ENCODE data around the gene DCHS1. TPM values are rescaled to one million over a fixed set of nuclear protein-coding genes. Genes with fewer than 3 reads are reported as not detected.
A peak's percentile ranks its signal among the peaks of the same experiment; 100 is the strongest.

The DCHS1 gene
- total RNA-seq, 1 donor from 2014 or later = 22.7 TPM

DNA sequence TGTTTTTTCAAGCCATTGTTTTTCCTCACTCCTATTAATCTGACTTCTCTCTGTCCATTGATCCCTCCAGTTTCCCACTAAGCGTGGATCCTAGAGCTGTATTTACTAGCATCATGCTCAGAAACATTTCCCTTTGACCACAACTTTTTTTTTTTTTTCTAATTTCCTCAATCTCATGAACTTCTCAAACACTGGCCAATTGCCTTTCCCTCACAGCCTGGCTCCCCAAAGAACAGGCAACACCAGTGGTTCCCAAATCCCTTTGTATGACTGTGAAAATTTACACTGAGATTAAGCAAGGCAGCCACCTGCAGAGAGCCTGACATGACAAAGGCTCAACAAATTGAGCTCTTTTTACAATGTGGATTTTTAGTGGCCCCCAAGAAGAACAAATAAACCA, 35.0 kb downstream of the DCHS1 start:
- intact Hi-C loops (cut with DNase I) = no loop called here
- ATAC-seq (no peak), DNase-seq (ENCODE audit: low spot score) (no peak)

DNA sequence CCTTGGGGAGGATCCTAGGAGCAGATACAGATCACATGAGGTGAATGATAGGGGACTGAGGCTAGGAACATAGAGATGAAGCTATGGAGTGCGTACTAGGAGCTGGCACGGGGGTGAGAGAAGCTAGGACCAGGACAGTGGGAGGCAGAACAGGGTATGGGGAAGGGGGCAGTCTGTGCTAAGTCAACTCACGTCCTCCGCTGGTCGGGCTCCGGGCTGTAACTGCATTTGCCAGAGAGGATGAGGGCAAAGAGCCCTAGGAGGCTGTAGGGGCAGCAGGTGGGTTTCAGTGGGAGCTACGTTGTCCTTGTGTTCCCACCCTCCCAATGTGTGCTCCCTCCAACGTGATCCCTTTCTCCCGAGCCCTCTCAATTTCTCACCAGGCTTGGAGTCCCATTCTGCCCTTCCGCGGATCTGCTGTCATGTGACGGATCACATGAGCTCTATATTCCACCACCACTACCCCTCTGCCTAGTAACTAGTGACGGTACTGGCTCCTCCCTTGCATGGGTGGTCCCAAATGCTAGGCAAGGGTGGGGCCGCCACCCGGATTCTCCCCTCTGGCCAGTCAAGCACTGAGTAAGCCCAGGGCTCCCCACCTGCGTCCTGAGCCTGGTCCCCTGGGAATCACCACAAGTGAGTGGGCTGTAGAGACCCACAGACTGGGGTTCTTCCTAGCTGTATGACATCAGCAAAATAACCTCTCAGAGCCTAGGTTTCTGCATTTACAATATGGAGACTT, 36.4 kb downstream of the DCHS1 start, which contains the start of gene TPP1:
TSS of gene TPP1 (minus strand) at position 419 of the 742 bp plus-strand sequence. CDS start at position 397, 22 bp downstream.
- peak; percentile 98 for ATAC-seq
- intact Hi-C loops (cut with DNase I) = loop anchor here (5.0 kb wide), 1 partner anchor 63 kb away; the partner anchor contains the start of gene MRPL17
- DNase-seq (ENCODE audit: low spot score) = peak; percentile 96

DNA sequence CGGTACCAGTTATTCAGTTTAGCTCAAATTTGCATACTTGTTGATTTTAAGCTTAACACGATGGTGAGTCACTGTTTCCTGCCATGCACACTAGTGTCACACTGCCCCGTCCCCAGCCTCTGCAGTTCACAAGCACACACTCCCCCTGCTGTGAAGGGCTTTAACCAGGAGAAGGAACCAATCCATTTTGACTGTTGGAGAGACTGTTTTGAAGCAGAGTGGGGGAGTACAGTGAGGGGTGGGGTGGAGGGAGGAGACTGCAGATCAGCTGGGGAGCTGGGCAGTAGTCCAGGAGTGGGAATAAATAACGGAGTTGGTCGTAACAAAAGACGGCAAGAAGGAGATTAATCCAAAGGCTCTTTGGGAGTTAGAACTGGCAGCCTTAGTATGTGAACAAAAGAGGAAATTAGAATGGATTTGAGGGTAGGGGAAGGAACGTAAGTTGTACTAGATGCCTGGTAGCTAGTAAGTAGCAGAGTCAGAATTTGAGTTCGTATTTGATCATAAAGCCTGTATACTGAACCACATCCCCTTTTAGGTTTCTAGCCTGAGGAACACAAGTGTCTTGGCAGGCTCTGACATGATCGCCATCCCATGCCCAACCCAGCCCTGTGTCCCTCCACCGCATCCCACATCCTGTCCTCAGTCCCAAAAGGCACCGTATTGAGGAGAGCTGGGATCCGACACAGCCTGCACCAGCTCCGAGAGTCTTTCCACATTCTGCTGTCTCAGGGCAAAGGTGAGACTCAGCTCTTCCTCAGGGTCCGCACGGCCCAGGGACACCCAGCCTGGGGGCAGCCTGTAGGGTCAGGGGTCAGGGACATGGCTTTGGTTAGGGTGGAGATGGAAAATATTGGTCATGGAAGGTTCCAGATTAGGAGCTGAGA, 37.2 kb downstream of the DCHS1 start:
- DNase-seq (ENCODE audit: low spot score) (no peak), ATAC-seq (peak; percentile 31)
- intact Hi-C loops (cut with DNase I) = loop anchor here (5.0 kb wide), 1 partner anchor 64 kb away; the partner anchor contains the start of gene MRPL17

DNA sequence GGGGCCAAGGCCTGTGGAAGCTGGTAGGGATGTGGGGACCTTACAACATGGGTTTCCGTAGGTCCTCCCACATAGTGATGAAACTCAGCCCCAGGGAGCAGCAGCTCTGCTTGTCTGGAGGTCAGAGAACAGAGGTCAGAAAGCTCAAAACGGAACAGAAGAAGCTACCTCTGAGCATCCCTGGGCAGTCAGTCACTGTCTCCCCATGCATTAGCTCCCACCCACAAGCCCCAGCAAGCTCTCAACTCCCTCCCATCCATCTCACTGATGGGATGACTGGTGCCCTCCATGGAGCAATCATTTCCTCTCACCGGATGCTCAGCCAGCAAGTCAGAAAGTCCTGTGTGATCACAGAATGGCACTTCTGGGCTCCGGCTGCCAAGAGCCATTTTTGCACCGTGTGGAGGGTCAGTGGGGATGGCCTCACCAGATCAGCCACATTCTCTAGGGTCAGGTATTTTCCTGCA, 38.3 kb downstream of the DCHS1 start:
- no peak for ATAC-seq
- intact Hi-C loops (cut with DNase I) = loop anchor here (5.0 kb wide), 1 partner anchor 65 kb away; the partner anchor contains the start of gene MRPL17
- DNase-seq (ENCODE audit: low spot score) = no peak

DNA sequence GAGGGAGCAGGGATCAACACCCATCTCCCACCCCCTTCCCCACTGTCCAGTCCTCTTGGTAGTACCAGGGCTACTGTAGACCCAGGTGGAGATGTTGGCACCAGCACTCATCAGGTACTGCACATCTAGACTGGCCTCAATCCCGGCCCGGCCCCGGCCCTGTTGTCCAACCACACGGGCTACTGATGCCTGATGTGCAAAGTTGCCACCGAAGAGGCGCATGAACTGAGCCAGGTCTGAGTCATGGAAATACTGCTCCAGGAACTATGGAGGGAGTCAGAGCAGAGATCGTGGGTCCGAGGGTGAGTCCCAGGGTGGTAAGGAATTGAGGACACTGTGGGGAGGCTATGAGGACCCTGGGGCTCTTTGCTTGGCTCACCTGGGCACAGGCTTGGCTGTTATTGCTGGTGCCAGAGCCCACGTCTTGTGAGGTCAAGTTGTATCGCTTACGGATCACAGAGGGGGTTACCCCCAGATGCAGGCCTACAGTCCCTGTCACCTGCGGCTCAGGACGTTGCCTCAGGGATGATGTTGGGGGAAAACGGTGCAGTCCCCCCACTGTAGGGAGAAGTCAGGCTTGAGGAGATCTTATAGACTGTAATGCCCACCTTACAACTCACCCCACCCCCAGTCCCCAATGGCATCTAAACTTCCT, 38.9 kb downstream of the DCHS1 start:
- DNase-seq (ENCODE audit: low spot score) (no peak), ATAC-seq (no peak)
- intact Hi-C loops (cut with DNase I) = loop anchor here (5.0 kb wide), 1 partner anchor 66 kb away; the partner anchor contains the start of gene MRPL17

DNA sequence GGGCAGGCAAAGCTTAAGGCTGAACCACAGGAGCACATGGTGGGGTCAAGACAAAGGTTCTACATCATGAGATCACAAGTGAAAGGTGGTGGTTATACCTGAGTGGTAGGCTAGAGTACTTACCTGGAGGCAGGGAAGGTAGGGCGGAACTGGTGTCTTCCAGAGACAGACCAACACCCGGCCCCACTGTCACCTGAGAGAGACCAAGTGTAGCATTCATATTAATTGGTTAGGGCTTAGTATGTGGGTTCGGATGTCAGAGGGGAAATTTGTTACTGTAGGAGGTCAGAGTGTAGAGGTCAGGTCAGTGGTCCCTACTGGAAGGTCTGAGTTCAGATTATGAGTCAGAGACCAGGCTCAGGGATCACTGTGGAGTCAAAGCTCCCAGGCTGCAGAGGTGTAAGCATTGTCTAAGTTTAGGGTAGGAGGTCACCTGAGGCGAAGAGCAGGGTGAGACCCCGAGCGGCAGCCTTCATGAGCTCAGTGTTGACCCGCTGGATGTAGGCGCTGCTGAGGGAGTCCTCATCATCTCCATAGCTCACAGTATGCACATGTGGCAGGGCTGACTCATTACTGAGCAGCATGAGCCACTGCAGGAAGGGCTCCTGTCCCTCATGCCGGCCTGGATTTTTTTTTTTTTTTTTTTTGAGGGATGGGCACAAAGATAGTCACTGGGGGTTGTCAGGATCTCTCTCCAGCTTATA, 39.6 kb downstream of the DCHS1 start:
- no peak for DNase-seq (ENCODE audit: low spot score)
- no peak for ATAC-seq
- intact Hi-C loops (cut with DNase I) = loop anchor here (5.0 kb wide), 1 partner anchor 66 kb away; the partner anchor contains the start of gene MRPL17

DNA sequence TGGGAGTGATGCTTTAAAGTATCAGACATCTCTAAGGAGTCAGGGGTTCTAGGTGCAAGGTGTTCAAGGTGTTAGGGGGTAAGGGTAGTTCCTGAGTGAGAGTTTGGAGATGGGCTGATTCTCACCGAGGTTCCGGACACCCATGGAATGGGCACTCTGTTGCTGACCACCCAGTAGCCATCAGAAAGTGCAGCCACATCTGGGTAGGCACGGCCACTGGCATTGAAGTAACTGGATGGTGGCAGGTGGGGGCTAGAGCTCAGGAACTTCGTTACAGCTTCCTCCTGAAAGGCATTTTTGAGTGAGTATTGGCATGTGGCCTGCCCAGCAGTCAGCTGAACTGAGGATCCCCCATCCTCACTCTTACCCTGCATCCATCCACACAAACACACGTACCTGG, 40.6 kb downstream of the DCHS1 start:
- DNase-seq (ENCODE audit: low spot score) (no peak), ATAC-seq (no peak)
- intact Hi-C loops (cut with DNase I) = loop anchor here (5.0 kb wide), 1 partner anchor 67 kb away; the partner anchor contains the start of gene MRPL17

DNA sequence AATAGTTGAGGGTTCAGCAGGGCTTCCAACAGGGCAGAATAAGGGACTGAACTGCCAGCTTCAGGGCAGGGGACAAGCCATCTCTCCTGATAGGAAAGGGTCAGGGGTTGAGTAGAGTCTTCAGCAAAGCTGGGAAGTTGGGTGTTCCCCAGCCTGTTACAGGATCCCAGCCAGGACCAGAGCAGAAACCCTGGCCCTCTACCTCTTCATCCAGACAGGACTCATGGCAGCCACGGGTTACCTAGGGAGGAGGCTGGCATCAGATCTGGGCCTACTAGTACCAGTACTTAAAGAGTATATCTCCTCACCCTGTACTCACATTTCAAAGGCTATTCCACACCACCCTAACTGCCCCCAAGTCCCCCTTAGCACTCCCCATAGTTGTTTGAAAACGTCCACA, 41.2 kb downstream of the DCHS1 start:
- intact Hi-C loops (cut with DNase I) = no loop called here

DNA sequence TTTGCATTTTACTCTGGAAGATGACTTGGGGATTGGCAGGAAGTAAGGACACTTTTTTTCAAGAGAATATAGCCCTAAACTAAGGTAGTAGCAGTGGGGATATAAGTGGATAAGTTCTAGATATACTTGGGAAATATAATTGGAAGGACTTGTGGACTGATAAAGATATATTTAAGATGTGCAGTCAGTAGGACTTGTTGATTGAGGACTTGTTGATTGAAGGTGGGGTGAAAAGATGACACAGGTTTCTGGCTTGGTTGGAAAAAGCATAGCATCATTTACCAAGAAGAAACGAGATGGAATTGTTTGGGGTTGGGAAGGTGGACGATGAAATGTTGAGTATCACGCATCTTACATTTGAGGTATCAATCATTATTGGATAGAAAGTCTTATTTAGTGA, 42.1 kb downstream of the DCHS1 start:
- no peak for ATAC-seq
- no peak for DNase-seq (ENCODE audit: low spot score)
- intact Hi-C loops (cut with DNase I) = no loop called here

More for the DNA sequence above, 41.2 kb downstream of the DCHS1 start:
- DNase-seq (ENCODE audit: low spot score) (no peak), ATAC-seq (no peak)

DNA sequence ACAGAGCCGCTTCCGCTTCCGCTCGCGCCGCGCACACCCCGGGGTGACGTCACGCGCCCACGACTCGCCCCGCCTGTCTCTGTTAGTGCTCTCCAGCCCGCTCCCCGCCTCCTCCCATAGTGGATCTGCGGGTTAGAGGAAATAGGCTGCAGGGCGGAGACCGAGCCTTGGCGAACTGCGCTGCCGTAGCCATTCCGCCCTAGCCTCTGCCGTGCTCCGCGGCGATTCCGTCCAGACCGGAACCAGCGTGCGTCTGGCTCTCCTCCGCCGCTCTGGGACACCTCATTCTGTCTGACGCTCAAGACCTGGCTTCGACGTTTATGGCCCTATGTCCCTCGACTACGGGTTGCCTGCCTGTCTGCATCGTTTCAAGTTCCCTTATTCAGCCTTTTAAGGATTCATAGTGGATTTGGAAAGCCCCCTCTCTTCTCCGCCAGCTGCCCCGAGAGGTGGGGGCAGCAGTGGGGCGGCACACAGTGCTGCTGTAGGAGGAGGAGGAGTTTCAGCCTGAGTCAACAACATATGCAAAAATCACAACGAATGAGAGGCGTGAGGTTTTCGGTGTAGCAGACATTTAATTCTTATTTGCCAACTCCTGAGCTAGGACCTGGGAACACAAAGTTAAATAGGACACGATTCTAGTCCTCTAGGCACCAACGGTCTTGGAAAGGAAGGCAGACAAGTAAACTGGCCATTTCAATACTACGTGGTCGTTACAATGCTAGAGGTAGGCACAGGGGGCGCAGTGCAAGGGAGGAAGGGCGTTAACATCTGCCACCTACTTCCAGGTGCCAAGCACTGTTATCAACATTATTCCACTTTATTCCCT, 43.2 kb downstream of the DCHS1 start, which contains the start of gene TAF10:
TSS of gene TAF10 (minus strand) at position 4 of the 829 bp plus-strand sequence. CDS start 27 bp downstream, outside the sequence.
- peak; percentile 99 for DNase-seq (ENCODE audit: low spot score)
- intact Hi-C loops (cut with DNase I) = no loop called here
- peak; percentile 97 for ATAC-seq

DNA sequence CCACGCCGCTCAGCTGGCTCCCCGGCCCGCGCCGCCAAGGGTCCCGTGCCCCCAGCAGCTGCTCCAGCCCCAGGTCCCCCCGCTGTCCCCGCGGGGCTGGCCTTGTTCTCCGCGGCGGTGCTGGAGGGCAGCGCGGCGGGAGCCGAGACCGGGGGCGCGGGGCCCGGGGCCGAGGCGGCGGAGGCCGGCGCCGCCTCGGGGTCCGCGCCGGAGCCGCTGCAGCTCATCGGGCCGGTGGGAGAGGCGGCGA, 43.7 kb downstream of the DCHS1 start:
- ATAC-seq = no peak
- intact Hi-C loops (cut with DNase I) = no loop called here
- DNase-seq (ENCODE audit: low spot score) = no peak

DNA sequence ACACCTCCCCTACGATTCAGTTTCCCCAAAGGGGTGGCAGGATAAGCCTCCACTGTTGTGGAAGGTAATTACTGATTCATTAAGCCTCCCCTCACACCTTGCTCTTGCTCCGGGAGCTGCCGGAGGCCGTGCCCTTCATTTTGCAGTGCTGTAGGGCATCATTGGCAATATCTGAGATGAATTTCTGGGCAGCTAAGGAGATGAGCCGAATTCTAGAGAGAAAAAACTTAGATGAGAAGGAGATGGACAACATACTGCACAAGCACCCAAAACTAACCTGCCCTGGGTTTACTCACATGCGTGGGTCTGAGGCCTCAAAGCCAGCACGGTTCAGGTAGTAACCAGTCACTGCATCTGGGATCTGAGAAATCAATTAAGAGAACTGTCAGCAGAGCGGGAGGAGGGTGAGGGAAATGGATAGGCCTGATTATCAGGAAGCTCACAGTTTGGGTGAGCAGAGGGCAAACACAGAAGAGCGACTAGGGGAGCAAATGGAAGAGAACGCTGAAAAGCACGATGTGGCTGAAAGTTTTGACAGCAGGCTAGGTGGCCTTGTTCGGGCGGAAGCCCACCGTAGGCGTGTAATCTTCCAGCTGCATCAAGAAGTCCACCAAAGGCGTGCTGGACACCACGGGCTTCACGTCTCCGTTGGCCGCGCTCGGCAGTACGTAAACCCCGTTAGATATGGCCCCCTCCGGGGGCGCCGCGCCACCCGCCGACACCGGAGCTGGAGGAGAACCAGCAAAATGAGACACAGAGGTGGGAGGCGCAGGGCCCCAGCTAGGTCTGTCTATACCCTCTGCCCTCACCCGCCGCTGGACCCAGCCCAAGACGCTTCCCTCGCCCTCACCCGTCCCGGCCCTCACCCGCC, 44.3 kb downstream of the DCHS1 start:
- ATAC-seq (no peak), DNase-seq (ENCODE audit: low spot score) (peak; percentile 82)
- intact Hi-C loops (cut with DNase I) = no loop called here

DNA sequence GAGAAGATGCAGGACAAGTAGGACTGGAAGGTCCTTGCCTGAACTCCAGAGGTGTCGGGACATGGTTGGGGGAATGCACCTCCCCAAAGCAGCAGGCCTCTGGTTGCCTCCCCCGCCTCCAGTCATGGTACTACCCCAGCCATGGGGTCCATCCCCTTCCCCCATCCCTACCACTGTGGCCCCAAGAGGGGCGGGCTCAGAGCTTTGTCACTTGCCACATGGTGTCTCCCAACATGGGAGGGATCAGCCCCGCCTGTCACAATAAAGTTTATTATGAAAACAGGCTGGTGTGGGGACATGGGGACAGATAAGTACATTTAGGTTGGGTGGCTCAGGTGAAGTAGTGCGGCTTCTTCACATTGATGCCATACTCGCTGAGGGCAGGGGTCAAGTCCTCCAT, 45.0 kb downstream of the DCHS1 start:
- intact Hi-C loops (cut with DNase I) = no loop called here
- ATAC-seq = no peak

DNA sequence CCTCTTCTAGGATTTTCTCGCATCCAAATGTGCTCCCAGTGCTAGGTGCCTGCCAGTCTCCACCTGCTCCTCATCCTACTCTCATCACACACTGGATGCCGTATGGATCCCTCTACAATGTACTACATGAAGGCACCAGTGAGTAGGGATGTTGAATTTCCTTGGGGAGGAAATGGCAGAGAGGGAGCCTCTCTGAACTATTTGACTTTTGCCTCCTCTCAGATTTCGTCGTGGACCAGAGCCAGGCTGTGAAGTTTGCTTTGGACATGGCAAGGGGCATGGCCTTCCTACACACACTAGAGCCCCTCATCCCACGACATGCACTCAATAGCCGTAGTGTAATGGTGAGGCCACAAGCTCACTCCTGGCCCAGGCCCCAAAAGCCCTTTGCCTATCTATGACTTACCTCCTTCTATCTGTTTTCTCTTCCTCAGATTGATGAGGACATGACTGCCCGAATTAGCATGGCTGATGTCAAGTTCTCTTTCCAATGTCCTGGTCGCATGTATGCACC, 46.0 kb downstream of the DCHS1 start:
- ATAC-seq (no peak), DNase-seq (ENCODE audit: low spot score) (no peak)
- intact Hi-C loops (cut with DNase I) = no loop called here

More for the DNA sequence above, 45.0 kb downstream of the DCHS1 start:
- no peak for DNase-seq (ENCODE audit: low spot score)

DNA sequence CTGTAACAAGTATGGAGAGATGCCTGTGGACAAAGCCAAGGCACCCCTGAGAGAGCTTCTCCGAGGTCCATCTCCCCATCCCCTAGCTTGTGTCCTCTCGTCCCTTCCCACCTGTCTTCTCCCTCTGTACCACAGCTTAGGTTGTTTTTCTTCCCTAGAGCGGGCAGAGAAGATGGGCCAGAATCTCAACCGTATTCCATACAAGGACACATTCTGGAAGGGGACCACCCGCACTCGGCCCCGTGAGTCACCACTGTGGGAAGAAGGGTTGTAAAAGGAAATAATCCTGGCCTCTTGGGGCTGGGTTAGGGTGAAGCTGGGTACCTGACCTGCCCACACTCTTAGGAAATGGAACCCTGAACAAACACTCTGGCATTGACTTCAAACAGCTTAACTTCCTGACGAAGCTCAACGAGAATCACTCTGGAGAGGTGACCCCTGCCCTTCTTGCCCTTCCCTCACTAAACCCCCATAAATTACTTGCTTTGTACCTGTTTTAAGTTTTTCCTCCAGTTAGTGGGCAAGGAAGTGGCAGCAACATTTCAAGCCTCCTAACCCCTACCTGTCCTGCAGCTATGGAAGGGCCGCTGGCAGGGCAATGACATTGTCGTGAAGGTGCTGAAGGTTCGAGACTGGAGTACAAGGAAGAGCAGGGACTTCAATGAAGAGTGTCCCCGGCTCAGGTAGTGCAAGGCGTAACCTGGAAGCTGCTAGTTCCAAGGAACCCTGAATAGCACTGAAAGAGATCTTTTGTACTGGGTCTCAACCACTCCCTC, 46.7 kb downstream of the DCHS1 start:
- DNase-seq (ENCODE audit: low spot score) = no peak
- intact Hi-C loops (cut with DNase I) = no loop called here
- ATAC-seq = no peak

DNA sequence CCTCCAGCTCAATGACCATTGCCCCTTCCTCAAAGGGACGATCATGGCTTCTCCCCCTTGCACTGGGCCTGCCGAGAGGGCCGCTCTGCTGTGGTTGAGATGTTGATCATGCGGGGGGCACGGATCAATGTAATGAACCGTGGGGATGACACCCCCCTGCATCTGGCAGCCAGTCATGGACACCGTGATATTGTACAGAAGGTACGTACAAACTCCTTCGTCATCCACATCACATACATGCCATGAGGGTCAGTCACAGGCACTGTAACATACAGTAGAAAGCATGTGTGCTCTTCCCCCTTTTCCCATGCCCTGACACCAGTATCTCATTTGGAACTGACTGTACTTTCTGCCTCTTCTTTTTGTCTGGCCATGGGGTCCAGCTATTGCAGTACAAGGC, 47.6 kb downstream of the DCHS1 start:
- DNase-seq (ENCODE audit: low spot score) (no peak), ATAC-seq (no peak)
- intact Hi-C loops (cut with DNase I) = no loop called here
